GM23338 (cell line): ENCODE results near the gene SLFN5. TPM values are rescaled to one million over a fixed set of nuclear protein-coding genes. Genes with fewer than 3 reads are reported as not detected.

ENCODE experiments used
- ATAC-seq: fragments of 200-7000 bp; cut with Tn5 transposase; 3 replicates; pipeline ENCODE4 v1.9.1; 2020
- DNase-seq: peaks from one replicate; pipeline ENCODE4 v3.0.0-alpha.2; 2015; ENCODE audit warnings: low spot score
- H2AFZ ChIP-seq: fragments of 200-600 bp; sonication (generic); 2 replicates; pipeline ENCODE4 v1.8.0; 2016; ENCODE audit warnings: antibody characterized with exemption, mild to moderate bottlenecking, moderate library complexity
- H3F3A ChIP-seq: fragments of 200-600 bp; sonication (generic); replicated peaks from 2 replicates; pipeline ENCODE4 v1.8.0; 2017; ENCODE audit warnings: antibody characterized with exemption, mixed run types, low read depth
- H3K27ac ChIP-seq: fragments of 200-600 bp; sonication (generic); 2 replicates; pipeline ENCODE4 v1.6.1; 2016; ENCODE audit warnings: low read depth
- H3K27me3 ChIP-seq: fragments of 200-600 bp; sonication (generic); 2 replicates; pipeline ENCODE4 v1.8.0; 2016; ENCODE audit warnings: mild to moderate bottlenecking, mixed run types, moderate library complexity; ENCODE audit not compliant: insufficient read depth
- H3K36me3 ChIP-seq: fragments of 200-600 bp; sonication (generic); 2 replicates; pipeline ENCODE4 v1.8.0; 2016; ENCODE audit warnings: mild to moderate bottlenecking; ENCODE audit not compliant: insufficient read depth
- H3K4me1 ChIP-seq: fragments of 200-600 bp; sonication (generic); 2 replicates; pipeline ENCODE4 v1.8.0; 2016; ENCODE audit warnings: mild to moderate bottlenecking, moderate library complexity; ENCODE audit not compliant: insufficient read depth
- H3K4me2 ChIP-seq: fragments of 200-600 bp; sonication (generic); 2 replicates; pipeline ENCODE4 v1.7.1; 2017; ENCODE audit warnings: mixed run types
- H3K4me3 ChIP-seq: fragments of 200-600 bp; sonication (generic); 2 replicates; pipeline ENCODE4 v1.6.1; 2016; ENCODE audit warnings: mixed run types
- H3K79me2 ChIP-seq: fragments of 200-600 bp; sonication (generic); replicated peaks from 2 replicates; pipeline ENCODE4 v1.8.0; 2017; ENCODE audit warnings: mild to moderate bottlenecking; ENCODE audit not compliant: insufficient read depth
- H3K9me2 ChIP-seq: fragments of 200-600 bp; sonication (generic); 2 replicates; pipeline ENCODE4 v1.8.0; 2017; ENCODE audit not compliant: insufficient read depth
- H4K20me1 ChIP-seq: fragments of 200-600 bp; sonication (generic); replicated peaks from 2 replicates; pipeline ENCODE4 v1.8.0; 2017; ENCODE audit warnings: mild to moderate bottlenecking; ENCODE audit not compliant: insufficient read depth
- H3K27ac Mint-ChIP-seq: 2 replicates; pipeline ENCODE4 v1.8.0; 2020; ENCODE audit warnings: inconsistent platforms, mild to moderate bottlenecking, moderate library complexity, mixed read lengths
- H3K27me3 Mint-ChIP-seq: 3 replicates; pipeline ENCODE4 v1.8.0; 2022; ENCODE audit warnings: low read depth, mild to moderate bottlenecking, moderate library complexity, mixed read lengths, inconsistent platforms; ENCODE audit not compliant: insufficient read depth, poor library complexity
- H3K36me3 Mint-ChIP-seq: 3 replicates; pipeline ENCODE4 v1.8.0; 2021; ENCODE audit warnings: low read depth, mild to moderate bottlenecking, inconsistent platforms, moderate library complexity, mixed read lengths
- H3K4me1 Mint-ChIP-seq: 3 replicates; pipeline ENCODE4 v1.8.0; 2020; ENCODE audit warnings: mild to moderate bottlenecking, inconsistent platforms, mixed read lengths
- H3K4me3 Mint-ChIP-seq: 3 replicates; pipeline ENCODE4 v1.8.0; 2021; ENCODE audit warnings: moderate library complexity, mild to moderate bottlenecking, inconsistent platforms, mixed read lengths
- H3K9me3 Mint-ChIP-seq: 3 replicates; pipeline ENCODE4 v1.8.0; 2020; ENCODE audit warnings: moderate library complexity, mild to moderate bottlenecking, inconsistent platforms, mixed read lengths
- EZH2 ChIP-seq: fragments of 200-600 bp; sonication (generic); IDR thresholded peaks from one replicate; pipeline ENCODE4 v1.8.0; 2017; ENCODE audit warnings: antibody characterized with exemption, mild to moderate bottlenecking, low read depth; ENCODE audit not compliant: unreplicated experiment
- EZH2phosphoT487 ChIP-seq: fragments of 200-600 bp; sonication (generic); IDR thresholded peaks from one replicate; pipeline ENCODE4 v1.8.1; 2018; ENCODE audit warnings: antibody characterized with exemption; ENCODE audit not compliant: unreplicated experiment
- JUNB ChIP-seq: IDR thresholded peaks from one replicate; pipeline ENCODE4 v1.6.1; 2016; ENCODE audit warnings: antibody characterized with exemption; ENCODE audit not compliant: unreplicated experiment
- NANOG ChIP-seq: IDR thresholded peaks from 2 replicates; pipeline ENCODE4 v1.6.1; 2016; ENCODE audit warnings: antibody characterized with exemption, borderline replicate concordance
- POLR2AphosphoS5 ChIP-seq: IDR thresholded peaks from 2 replicates; pipeline ENCODE4 v1.6.1; 2016; ENCODE audit warnings: antibody characterized with exemption, low read depth
- STAT1 ChIP-seq: IDR thresholded peaks from one replicate; pipeline ENCODE4 v1.6.1; 2016; ENCODE audit warnings: antibody characterized with exemption; ENCODE audit not compliant: unreplicated experiment
- ZNF114 ChIP-seq: fragments of 250-450 bp; sonication (Bioruptor Pico); IDR thresholded peaks from 2 replicates; pipeline ENCODE4 v1.5.0; 2020; ENCODE audit warnings: mild to moderate bottlenecking, moderate library complexity
- ZNF331 ChIP-seq: fragments of 250-450 bp; sonication (Bioruptor Pico); IDR thresholded peaks from 2 replicates; pipeline ENCODE4 v1.5.0; 2020; ENCODE audit warnings: low read depth, mild to moderate bottlenecking, moderate library complexity
- ZNF462 ChIP-seq: fragments of 250-450 bp; sonication (Bioruptor Pico); IDR thresholded peaks from 2 replicates; pipeline ENCODE4 v1.5.0; 2020; ENCODE audit warnings: mild to moderate bottlenecking, moderate library complexity
- polyA plus RNA-seq: library from polyadenylated mRNA; unstranded; fragments of >200 nt; fragmentation: Nextera tagmentation; extraction: Ambion mirVana; gene quantifications from 2 replicates; pipeline ENCODE4 v1.2.1, GENCODE V29; 2016
- total RNA-seq: library from RNA; depleted of rRNA; stranded (reverse); fragments of >200 nt; shearing (Covaris generic); gene quantifications from 2 replicates; pipeline ENCODE4 v1.2.3, GENCODE V29; 2014
- TF ChIP-seq, protein P1 (sequence below), 2 experiments: fragments of 200-600 bp in 1 of 2; sonication (generic) in 1 of 2; conservative IDR thresholded peaks; 2 replicates each; pipeline versions ENCODE4 v1.5.1 to v1.6.1; 2016 to 2017; ENCODE audit warnings: antibody characterized with exemption in 2 of 2, low read depth in 2 of 2, mild to moderate bottlenecking in 2 of 2, moderate library complexity in 1 of 2
- TF ChIP-seq, protein P2 (sequence below): IDR thresholded peaks from 2 replicates; pipeline ENCODE4 v1.6.1; 2016; ENCODE audit warnings: antibody characterized with exemption
- TF ChIP-seq, protein P3 (sequence below): IDR thresholded peaks from one replicate; pipeline ENCODE4 v1.6.1; 2018; ENCODE audit warnings: antibody characterized with exemption; ENCODE audit not compliant: unreplicated experiment

SLFN5 gene
- total and polyA plus RNA-seq, 2 experiments from 2014 or later, result 1.4 to 6.4 TPM

DNA sequence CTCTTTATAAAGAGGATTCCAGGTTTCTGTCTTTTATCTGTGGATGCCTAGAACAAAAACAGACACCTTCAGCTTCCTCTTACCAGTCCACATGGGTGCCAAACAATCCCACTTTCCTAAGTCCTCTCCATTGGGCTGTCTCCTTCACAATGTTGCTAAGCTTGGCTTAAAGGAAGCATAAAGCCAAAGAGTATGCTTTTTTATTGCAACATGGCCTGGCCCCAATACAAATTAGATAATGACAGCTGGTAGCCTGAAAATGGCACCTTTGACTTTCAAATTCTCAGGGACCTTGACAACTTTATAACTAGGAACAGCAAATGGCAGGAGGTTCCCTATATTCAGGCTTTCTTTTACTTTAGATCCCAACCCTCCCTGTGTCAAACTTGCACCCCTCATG is 55.8 kb downstream of the SLFN5 start (continued):
- TF ChIP-seq EZH2 (no peak), STAT1 (no peak)

DNA sequence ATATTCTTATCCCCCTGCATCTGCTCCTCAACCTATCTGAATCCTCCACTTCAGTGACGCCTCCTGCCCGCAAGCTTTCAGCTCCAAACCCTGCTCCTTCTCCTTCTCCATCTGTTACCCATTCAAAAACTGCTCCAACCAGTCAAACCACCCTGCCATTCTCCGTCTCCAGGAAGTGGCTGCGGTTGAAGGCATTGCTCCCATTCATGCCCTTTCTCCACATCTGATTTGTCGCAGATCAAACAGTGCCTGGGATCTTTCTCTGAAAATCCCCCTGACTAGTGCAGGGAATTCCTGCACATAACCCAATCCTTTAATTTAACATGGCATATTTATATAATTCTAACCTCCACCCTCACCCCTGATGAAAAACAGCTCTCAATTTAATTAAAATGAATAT is 56.3 kb downstream of the SLFN5 start:
- Histone ChIP-seq H3K27ac (no peak overlapping the region), H3K79me2 (no peaks in the 10 kb centered on the region), H3F3A (no peaks in the 10 kb centered on the region), H3K36me3 (no peaks in the 10 kb centered on the region), H3K4me2 (no peak overlapping the region), H3K4me3 (no peak overlapping the region), H3K27me3 (no peaks in the 10 kb centered on the region), H3K9me2 (no peaks in the 10 kb centered on the region), H4K20me1 (no peaks in the 10 kb centered on the region), H2AFZ (no peak overlapping the region), H3K4me1 (no peaks in the 10 kb centered on the region)
- H3K36me3 Mint-ChIP-seq, result peaks cover 41% of the 10 kb centered on the region
- no peak overlapping the region for H3K4me3 Mint-ChIP-seq
- TF ChIP-seq ZNF331 (CRISPR knock-in tag) (no peak), JUNB (no peak), STAT1 (no peak), ZNF462 (CRISPR knock-in tag) (no peak), POLR2AphosphoS5 (no peak), EZH2 (no peak), NANOG (no peak), EZH2phosphoT487 (no peak), ZNF114 (CRISPR knock-in tag) (no peak)
- TF ChIP-seq, protein P1, sequence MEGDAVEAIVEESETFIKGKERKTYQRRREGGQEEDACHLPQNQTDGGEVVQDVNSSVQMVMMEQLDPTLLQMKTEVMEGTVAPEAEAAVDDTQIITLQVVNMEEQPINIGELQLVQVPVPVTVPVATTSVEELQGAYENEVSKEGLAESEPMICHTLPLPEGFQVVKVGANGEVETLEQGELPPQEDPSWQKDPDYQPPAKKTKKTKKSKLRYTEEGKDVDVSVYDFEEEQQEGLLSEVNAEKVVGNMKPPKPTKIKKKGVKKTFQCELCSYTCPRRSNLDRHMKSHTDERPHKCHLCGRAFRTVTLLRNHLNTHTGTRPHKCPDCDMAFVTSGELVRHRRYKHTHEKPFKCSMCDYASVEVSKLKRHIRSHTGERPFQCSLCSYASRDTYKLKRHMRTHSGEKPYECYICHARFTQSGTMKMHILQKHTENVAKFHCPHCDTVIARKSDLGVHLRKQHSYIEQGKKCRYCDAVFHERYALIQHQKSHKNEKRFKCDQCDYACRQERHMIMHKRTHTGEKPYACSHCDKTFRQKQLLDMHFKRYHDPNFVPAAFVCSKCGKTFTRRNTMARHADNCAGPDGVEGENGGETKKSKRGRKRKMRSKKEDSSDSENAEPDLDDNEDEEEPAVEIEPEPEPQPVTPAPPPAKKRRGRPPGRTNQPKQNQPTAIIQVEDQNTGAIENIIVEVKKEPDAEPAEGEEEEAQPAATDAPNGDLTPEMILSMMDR (conservative IDR thresholded peaks at IDR 0.05; ENCODE audit: low read depth in 2 of 2), result no peak
- TF ChIP-seq, protein P2, sequence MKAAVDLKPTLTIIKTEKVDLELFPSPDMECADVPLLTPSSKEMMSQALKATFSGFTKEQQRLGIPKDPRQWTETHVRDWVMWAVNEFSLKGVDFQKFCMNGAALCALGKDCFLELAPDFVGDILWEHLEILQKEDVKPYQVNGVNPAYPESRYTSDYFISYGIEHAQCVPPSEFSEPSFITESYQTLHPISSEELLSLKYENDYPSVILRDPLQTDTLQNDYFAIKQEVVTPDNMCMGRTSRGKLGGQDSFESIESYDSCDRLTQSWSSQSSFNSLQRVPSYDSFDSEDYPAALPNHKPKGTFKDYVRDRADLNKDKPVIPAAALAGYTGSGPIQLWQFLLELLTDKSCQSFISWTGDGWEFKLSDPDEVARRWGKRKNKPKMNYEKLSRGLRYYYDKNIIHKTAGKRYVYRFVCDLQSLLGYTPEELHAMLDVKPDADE, result no peak
- TF ChIP-seq, protein P3, sequence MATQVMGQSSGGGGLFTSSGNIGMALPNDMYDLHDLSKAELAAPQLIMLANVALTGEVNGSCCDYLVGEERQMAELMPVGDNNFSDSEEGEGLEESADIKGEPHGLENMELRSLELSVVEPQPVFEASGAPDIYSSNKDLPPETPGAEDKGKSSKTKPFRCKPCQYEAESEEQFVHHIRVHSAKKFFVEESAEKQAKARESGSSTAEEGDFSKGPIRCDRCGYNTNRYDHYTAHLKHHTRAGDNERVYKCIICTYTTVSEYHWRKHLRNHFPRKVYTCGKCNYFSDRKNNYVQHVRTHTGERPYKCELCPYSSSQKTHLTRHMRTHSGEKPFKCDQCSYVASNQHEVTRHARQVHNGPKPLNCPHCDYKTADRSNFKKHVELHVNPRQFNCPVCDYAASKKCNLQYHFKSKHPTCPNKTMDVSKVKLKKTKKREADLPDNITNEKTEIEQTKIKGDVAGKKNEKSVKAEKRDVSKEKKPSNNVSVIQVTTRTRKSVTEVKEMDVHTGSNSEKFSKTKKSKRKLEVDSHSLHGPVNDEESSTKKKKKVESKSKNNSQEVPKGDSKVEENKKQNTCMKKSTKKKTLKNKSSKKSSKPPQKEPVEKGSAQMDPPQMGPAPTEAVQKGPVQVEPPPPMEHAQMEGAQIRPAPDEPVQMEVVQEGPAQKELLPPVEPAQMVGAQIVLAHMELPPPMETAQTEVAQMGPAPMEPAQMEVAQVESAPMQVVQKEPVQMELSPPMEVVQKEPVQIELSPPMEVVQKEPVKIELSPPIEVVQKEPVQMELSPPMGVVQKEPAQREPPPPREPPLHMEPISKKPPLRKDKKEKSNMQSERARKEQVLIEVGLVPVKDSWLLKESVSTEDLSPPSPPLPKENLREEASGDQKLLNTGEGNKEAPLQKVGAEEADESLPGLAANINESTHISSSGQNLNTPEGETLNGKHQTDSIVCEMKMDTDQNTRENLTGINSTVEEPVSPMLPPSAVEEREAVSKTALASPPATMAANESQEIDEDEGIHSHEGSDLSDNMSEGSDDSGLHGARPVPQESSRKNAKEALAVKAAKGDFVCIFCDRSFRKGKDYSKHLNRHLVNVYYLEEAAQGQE, result no peak
- H3K4me1 Mint-ChIP-seq, result no peaks in the 10 kb centered on the region
- DNase-seq (peak; percentile 6), ATAC-seq (no peak)
- H3K9me3 Mint-ChIP-seq, result peaks cover 80% of the 10 kb centered on the region
- no peak overlapping the region for H3K27ac Mint-ChIP-seq
- peaks cover 8% of the 10 kb centered on the region for H3K27me3 Mint-ChIP-seq
